ENCODE data around the gene LEKR1. TPM values are rescaled to one million over a fixed set of nuclear protein-coding genes. Genes with fewer than 3 reads are reported as not detected.

Gene LEKR1
- total RNA-seq, 4 donors from 2014 or later, result 0.30 to 3.7 (median 2.7) TPM

GRCh38 chr3:156812521-156813335 is 13.4 kb upstream of the LEKR1 start:
- no peak overlapping the region for H3K27ac ChIP-seq
- 83 to 88% methylated on average over 6 of the region's 6 CpGs for WGBS, 2 donors
- no peaks in the 10 kb centered on the region for H3K9me3 ChIP-seq
- peaks cover 0 to 22% (median 5%) of the 10 kb centered on the region in 4 donors for H3K4me1 ChIP-seq
- no peak for DNase-seq (ENCODE audit: low spot score in 2 of 2)
- no peak overlapping the region for H3K4me3 ChIP-seq
- no peak for TF ChIP-seq POLR2A (IDR thresholded peaks at IDR 0.05)
- H3K27me3 ChIP-seq, result no peaks in the 10 kb centered on the region
- no peaks in the 10 kb centered on the region for H3K36me3 ChIP-seq

- H3K27ac ChIP-seq, result no peak overlapping the region
- no peaks in the 10 kb centered on the region for H3K27me3 ChIP-seq
- H3K9me3 ChIP-seq, result no peaks in the 10 kb centered on the region
- no peak for DNase-seq (ENCODE audit: low spot score in 2 of 2)
- no peak overlapping the region for H3K4me3 ChIP-seq
- TF ChIP-seq EP300 (IDR thresholded peaks at IDR 0.05) (no peak), CTCF (IDR thresholded peaks at IDR 0.05) (no peak), POLR2A (IDR thresholded peaks at IDR 0.05) (no peak)
- WGBS, 2 donors, result 97 to 99% methylated on average over 2 of the region's 2 CpGs
- H3K4me1 ChIP-seq, result peaks cover 0 to 24% (median 5%) of the 10 kb centered on the region in 4 donors
- no peaks in the 10 kb centered on the region for H3K36me3 ChIP-seq
These were observed 11.9 kb upstream of the LEKR1 start for GRCh38 chr3:156814295-156814694.

- no peaks in the 10 kb centered on the region for H3K9me3 ChIP-seq
- no peaks in the 10 kb centered on the region for H3K36me3 ChIP-seq
- H3K4me3 ChIP-seq, result peak overlapping the region; percentile 46 to 80 (median 79)
- H3K27ac ChIP-seq, result peak overlapping the region; percentile 48 to 94 (median 88)
- DNase-seq (ENCODE audit: low spot score in 2 of 2), result no peak
- H3K4me1 ChIP-seq, result peaks cover 0 to 23% (median 5%) of the 10 kb centered on the region in 4 donors
- TF ChIP-seq CTCF (IDR thresholded peaks at IDR 0.05) (peak in 1 of 5 experiments; percentile 13), POLR2A (IDR thresholded peaks at IDR 0.05) (no peak)
- no peaks in the 10 kb centered on the region for H3K27me3 ChIP-seq
- 16 to 21% methylated on average over 31 to 55 of the region's 74 CpGs for WGBS, 2 donors
These were observed 9.9 kb upstream of the LEKR1 start for GRCh38 chr3:156816091-156816793.

- Histone ChIP-seq H3K36me3 (no peaks in the 10 kb centered on the region), H3K9me3 (no peaks in the 10 kb centered on the region), H3K4me1 (peaks cover 0 to 15% (median 5%) of the 10 kb centered on the region in 4 donors), H3K27ac (peak overlapping the region; percentile 48 to 94 (median 88)), H3K27me3 (no peaks in the 10 kb centered on the region), H3K4me3 (peak overlapping the region; percentile 46 to 80 (median 79))
- peak; percentile 61 to 69 for DNase-seq (ENCODE audit: low spot score in 2 of 2)
- TF ChIP-seq POLR2A (IDR thresholded peaks at IDR 0.05), result peak; percentile 35 to 58
- no peak for TF ChIP-seq CTCF (IDR thresholded peaks at IDR 0.05)
- TF ChIP-seq EP300 (IDR thresholded peaks at IDR 0.05), result peak; percentile 18 to 56
- 2 to 4% methylated on average over 59 to 68 of the region's 70 CpGs for WGBS, 2 donors
These were observed 9.1 kb upstream of the LEKR1 start for GRCh38 chr3:156816794-156817645.

- no peaks in the 10 kb centered on the region for H3K36me3 ChIP-seq
- H3K4me1 ChIP-seq, result peaks cover 0 to 10% (median 5%) of the 10 kb centered on the region in 4 donors
- TF ChIP-seq POLR2A (IDR thresholded peaks at IDR 0.05) (no peak), EP300 (IDR thresholded peaks at IDR 0.05) (no peak), CTCF (IDR thresholded peaks at IDR 0.05) (no peak)
- no peaks in the 10 kb centered on the region for H3K27me3 ChIP-seq
- H3K27ac ChIP-seq, result peak overlapping the region; percentile 48 to 94 (median 88)
- no peak for DNase-seq (ENCODE audit: low spot score in 2 of 2)
- 69 to 70% methylated on average over 5 of the region's 5 CpGs for WGBS, 2 donors
- no peaks in the 10 kb centered on the region for H3K9me3 ChIP-seq
- H3K4me3 ChIP-seq, result peak overlapping the region in 3 of 4 donors; percentile 79 to 80 (median 79)
These were observed 8.4 kb upstream of the LEKR1 start for GRCh38 chr3:156817646-156818272.

Data from tibial nerve (tissue), 4 donors.